Measurements from ENCODE around the gene EGFR. TPM values are rescaled to one million over a fixed set of nuclear protein-coding genes. Genes with fewer than 3 reads are reported as not detected.

EGFR gene
- total and polyA plus RNA-seq, 2 donors (not counting 3 experiments of a cell fraction or from before 2014, with no cell fraction given), result 1.5 to 4.1 TPM

GRCh38 chr7:55132890-55133551, 114.2 kb downstream of the EGFR start:
- BruUV-seq (replicated peaks), result TSS peak; percentile 87
- no peak overlapping the region for H3K4me3 ChIP-seq (replicated peaks in 1 of 3; ENCODE audit: insufficient read depth in 1 of 3, low read depth in 1 of 3, low read length in 3 of 3)
- POLR2A ChIA-PET, result interaction anchor here (1.0 to 1.2 kb wide), 2 partner anchors 60 to 67 kb away, joined by 5 to 6 read pairs; no protein-coding TSS in a partner anchor

More at GRCh38 chr7:55132890-55133551, 114.2 kb downstream of the EGFR start:
- peak overlapping the region; percentile 44 for H3K4me2 ChIP-seq (ENCODE audit: insufficient read depth, low read length)
- no peaks in the 10 kb centered on the region for H3K27me3 ChIP-seq (ENCODE audit: control insufficient read depth in 2 of 2, insufficient read depth in 2 of 2, low read length in 2 of 2)
- no peaks in the 10 kb centered on the region for H3K79me2 ChIP-seq (ENCODE audit: control insufficient read depth, insufficient read depth, low read length)
- no peaks in the 10 kb centered on the region for H3K36me3 ChIP-seq (ENCODE audit: control insufficient read depth in 2 of 2, extremely low read depth in 1 of 2, insufficient read depth in 2 of 2, low read length in 2 of 2)
- no peaks in the 10 kb centered on the region for H3K9me1 ChIP-seq (replicated peaks; ENCODE audit: control insufficient read depth, extremely low read depth, insufficient read depth, low read length)
- TF ChIP-seq CTCF (IDR thresholded peaks at IDR 0.05; ENCODE audit: extremely low read depth in 1 of 2, insufficient read depth in 1 of 2, low read depth in 1 of 2, low read length in 2 of 2) (no peak), MAX (IDR thresholded peaks at IDR 0.05; ENCODE audit: insufficient read depth, insufficient read length) (peak; percentile 66), JUN (IDR thresholded peaks at IDR 0.05; ENCODE audit: borderline replicate concordance, insufficient read depth, insufficient read length, low read depth) (peak; percentile 97), FOS (IDR thresholded peaks at IDR 0.05; ENCODE audit: borderline replicate concordance, insufficient read depth, low read length) (peak; percentile 100), GATA2 (IDR thresholded peaks at IDR 0.05; ENCODE audit: insufficient read depth, insufficient read length, low read depth, low read length) (peak; percentile 68), POLR2AphosphoS5 (IDR thresholded peaks at IDR 0.05; ENCODE audit: insufficient read depth, low read depth, low read length) (peak; percentile 90), EZH2 (IDR thresholded peaks at IDR 0.05; ENCODE audit: borderline replicate concordance, low read depth, low read length, severe bottlenecking) (no peak), POLR2A (IDR thresholded peaks at IDR 0.05; ENCODE audit: low read depth, low read length) (no peak), MYC (IDR thresholded peaks at IDR 0.05; ENCODE audit: low read depth, low read length) (peak; percentile 41)
- peak overlapping the region; percentile 7 for H2AFZ ChIP-seq (ENCODE audit: low read depth, low read length)
- peak; percentile 95 for DNase-seq (ENCODE audit: low read depth, low spot score)
- no peaks in the 10 kb centered on the region for H4K20me1 ChIP-seq (replicated peaks; ENCODE audit: control insufficient read depth, extremely low read depth, insufficient read depth, low read length)
- intact Hi-C loops (cut with micrococcal nuclease), result loop anchor here (1.0 to 5.0 kb wide), 8 partner anchors 46 to 361 kb away; partner anchors contain the start of gene EGFR
- dilution Hi-C loops (cut with MboI; ENCODE audit: extremely low pct_ligation_motif_present, low sequenced_read_pairs), result no loop called here
- no peaks in the 10 kb centered on the region for H3K9me3 ChIP-seq (replicated peaks; ENCODE audit: control insufficient read depth, insufficient read depth, low read length)
- peak overlapping the region; percentile 79 for H3K9ac ChIP-seq (replicated peaks; ENCODE audit: extremely low read depth, insufficient read depth, low read length)
- no peak for FAIRE-seq
- peak overlapping the region; percentile 97 for H3K27ac ChIP-seq (ENCODE audit: insufficient read depth, low read depth, low read length)
- H3K4me1 ChIP-seq (ENCODE audit: control insufficient read depth, extremely low read depth, insufficient read depth, low read length), result peaks cover 42% of the 10 kb centered on the region
- CTCF ChIA-PET, result interaction anchor here (0.7 to 2.1 kb wide), 13 partner anchors 8 to 345 kb away, joined by 3 to 23 read pairs (median 4); partner anchors contain the start of gene EGFR

All from endothelial cell of umbilical vein (primary cell).